HepG2 (cell line): ENCODE results near the gene LLGL2. TPM values are rescaled to one million over a fixed set of nuclear protein-coding genes. Genes with fewer than 3 reads are reported as not detected.
A peak's percentile ranks its signal among the peaks of the same experiment; 100 is the strongest.

Experiments used
- ATAC-seq: fragments of 200-7000 bp; cut with Tn5 transposase; 3 replicates; pipeline ENCODE4 v1.9.1; 2020; ENCODE audit warnings: mild to moderate bottlenecking, moderate library complexity
- BruUV-seq: library from RNA; stranded (reverse); fragments of 400-500 nt; replicated peaks from 2 replicates; lab custom pipeline; 2021; lab: Mats Ljungman, UMichigan
- CTCF ChIA-PET: fragments of 300-600 bp; formaldehyde crosslinking; extraction: SDS; loops from one replicate; lab custom pipeline; 2021; ENCODE audit warnings: low total read pairs, inconsistent platforms, low intra/inter-chr PET ratio; lab: Yijun Ruan, JAX
- POLR2A ChIA-PET: fragments of 350-600 bp; sonication (Branson Sonifier 250); formaldehyde crosslinking; loops from one replicate; lab custom pipeline; 2020; ENCODE audit warnings: antibody characterized with exemption, inconsistent platforms; lab: Yijun Ruan, JAX
- DNase-seq: peaks from one replicate; pipeline ENCODE4 v3.0.0-alpha.2; 2015; ENCODE audit warnings: low spot score
- FAIRE-seq: peaks from 3 replicates; lab custom pipeline; 2011; peaks lifted over from hg19 to GRCh38; lab: Jason Lieb, UNC
- H2AFZ ChIP-seq: one replicate; pipeline ENCODE4 v1.6.1; 2011; ENCODE audit warnings: low read length, inconsistent platforms
- H3K27ac ChIP-seq: fragments of 300-600 bp; 3 replicates; pipeline ENCODE4 v1.8.0; 2011; ENCODE audit warnings: mixed run types, mild to moderate bottlenecking, mixed read lengths, low read length, inconsistent platforms; ENCODE audit not compliant: insufficient read depth; ENCODE audit errors: extremely low read length
- H3K27me3 ChIP-seq, 2 experiments: fragments of 200-600 bp in 1 of 2; 2 replicates in 1 of 2; 3 replicates in 1 of 2; pipeline versions ENCODE4 v1.6.0 to v1.8.0; 2011; ENCODE audit warnings: low read length in 2 of 2, mild to moderate bottlenecking in 2 of 2, moderate library complexity in 2 of 2, inconsistent platforms in 1 of 2; ENCODE audit not compliant: insufficient read depth in 2 of 2, control insufficient read depth in 1 of 2
- H3K36me3 ChIP-seq, 2 experiments: fragments of 200-600 bp in 1 of 2; replicated peaks in 1 of 2; 2 replicates in 1 of 2; 3 replicates in 1 of 2; pipeline versions ENCODE4 v1.5.1 to v1.8.0; 2011; ENCODE audit warnings: low read length in 2 of 2, inconsistent platforms in 1 of 2; ENCODE audit not compliant: insufficient read depth in 2 of 2, control insufficient read depth in 1 of 2
- H3K4me1 ChIP-seq: 2 replicates; pipeline ENCODE4 v1.5.1; 2012; ENCODE audit warnings: low read length, inconsistent platforms; ENCODE audit not compliant: insufficient read depth
- H3K4me2 ChIP-seq: 2 replicates; pipeline ENCODE4 v1.6.0; 2011; ENCODE audit warnings: low read depth, low read length, inconsistent platforms
- H3K4me3 ChIP-seq, 3 experiments: fragments of 200-600 bp in 1 of 3; sonication (generic), shearing (Covaris generic) in 1 of 3; replicated peaks in 1 of 3; 2 replicates each; pipeline ENCODE4 v1.5.1; 2011 to 2016; ENCODE audit warnings: low read length in 3 of 3, inconsistent platforms in 2 of 3, low read depth in 2 of 3, mild to moderate bottlenecking in 2 of 3, control low read depth in 1 of 3, mixed read lengths in 1 of 3; ENCODE audit not compliant: insufficient read depth in 1 of 3
- H3K79me2 ChIP-seq: one replicate; pipeline ENCODE4 v1.6.1; 2011; ENCODE audit warnings: low read length, inconsistent platforms; ENCODE audit not compliant: insufficient read depth
- H3K9ac ChIP-seq: 2 replicates; pipeline ENCODE4 v1.6.0; 2011; ENCODE audit warnings: mild to moderate bottlenecking, low read depth, low read length, inconsistent platforms; ENCODE audit not compliant: insufficient read depth
- H3K9me3 ChIP-seq: 2 replicates; pipeline ENCODE4 v1.5.1; 2012; ENCODE audit warnings: mild to moderate bottlenecking, low read length
- H4K20me1 ChIP-seq: 2 replicates; pipeline ENCODE4 v1.6.0; 2011; ENCODE audit warnings: inconsistent platforms, mild to moderate bottlenecking, low read length, moderate library complexity; ENCODE audit not compliant: insufficient read depth
- AGO2 ChIP-seq: fragments of 200-400 bp; formaldehyde crosslinking; optimal IDR thresholded peaks from 2 replicates; pipeline ENCODE3; 2017; ENCODE audit warnings: mild to moderate bottlenecking, low read depth, low read length, moderate library complexity
- POLR2G ChIP-seq: fragments of 200-400 bp; formaldehyde crosslinking; IDR thresholded peaks from 2 replicates; pipeline ENCODE4 v1.6.1; 2018; ENCODE audit warnings: mild to moderate bottlenecking, low read depth, low read length, moderate library complexity
- TGIF2 ChIP-seq: IDR thresholded peaks from 2 replicates; pipeline ENCODE4 v1.6.1; 2016; ENCODE audit warnings: control low read depth, missing compliant biosample characterization
- ZFP37 ChIP-seq: sonication (generic); formaldehyde crosslinking; IDR thresholded peaks from 2 replicates; pipeline ENCODE4 v1.4.0; 2020; ENCODE audit warnings: missing genetic modification reagents, borderline replicate concordance
- ZNF556 ChIP-seq: sonication (generic); formaldehyde crosslinking; IDR thresholded peaks from 2 replicates; pipeline ENCODE4 v1.4.0; 2020; ENCODE audit warnings: mild to moderate bottlenecking, missing genetic modification reagents, borderline replicate concordance
- ZNF776 ChIP-seq: sonication (generic); formaldehyde crosslinking; IDR thresholded peaks from 2 replicates; pipeline ENCODE4 v1.4.0; 2020; ENCODE audit warnings: mild to moderate bottlenecking, missing genetic modification reagents
- WGBS: methylation state at CpG from one replicate; pipeline ENCODE4 v1.1.6; 2017; ENCODE audit warnings: low lambda C conversion rate; 5-methylcytosine and 5-hydroxymethylcytosine counted together
- in situ Hi-C: cut with HindIII; loops from 2 replicates; pipeline ENCODE4 v1.10.0; 2017; ENCODE audit warnings: low pct_unique_long_range_greater_than_20kb; ENCODE audit not compliant: extremely low pct_ligation_motif_present
- intact Hi-C: fragments of 100-400 bp; cut with micrococcal nuclease; formaldehyde crosslinking; loops from one replicate; pipeline ENCODE4 v1.10.0; 2022; ENCODE audit not compliant: unreplicated experiment
- polyA plus RNA-seq, 8 experiments: library from polyadenylated mRNA; depleted of rRNA in 3 of 8; stranded (reverse) in 7 of 8; unstranded in 1 of 8; fragments of >200 nt; fragmentation: Illumina TruSeq in 4 of 8; extraction: Trizol in 4 of 8; gene quantifications; 2 replicates each; pipeline versions ENCODE4 v1.2.1 to v1.2.3, GENCODE V29; 2011 to 2016; ENCODE audit warnings: low read depth in 4 of 8, missing spikeins in 1 of 8, mixed read lengths in 1 of 8; ENCODE audit not compliant: insufficient read depth in 1 of 8
- total RNA-seq, 5 experiments: library from RNA; depleted of rRNA; stranded (reverse); fragments of >200 nt; fragmentation: Illumina TruSeq; extraction: Trizol; gene quantifications; 2 replicates each; pipeline ENCODE4 v1.2.3, GENCODE V29; 2016; ENCODE audit warnings: low read depth in 1 of 5
- TF ChIP-seq, protein P1 (sequence below): sonication (generic); formaldehyde crosslinking; IDR thresholded peaks from 2 replicates; pipeline ENCODE4 v1.4.0; 2020; ENCODE audit warnings: missing genetic modification reagents

The LLGL2 gene
- total and polyA plus RNA-seq, 2 of the 13 experiments (the other 11 are each of a cell fraction or from before 2014, with no cell fraction given), result 83.0 to 86.7 TPM

DNA sequence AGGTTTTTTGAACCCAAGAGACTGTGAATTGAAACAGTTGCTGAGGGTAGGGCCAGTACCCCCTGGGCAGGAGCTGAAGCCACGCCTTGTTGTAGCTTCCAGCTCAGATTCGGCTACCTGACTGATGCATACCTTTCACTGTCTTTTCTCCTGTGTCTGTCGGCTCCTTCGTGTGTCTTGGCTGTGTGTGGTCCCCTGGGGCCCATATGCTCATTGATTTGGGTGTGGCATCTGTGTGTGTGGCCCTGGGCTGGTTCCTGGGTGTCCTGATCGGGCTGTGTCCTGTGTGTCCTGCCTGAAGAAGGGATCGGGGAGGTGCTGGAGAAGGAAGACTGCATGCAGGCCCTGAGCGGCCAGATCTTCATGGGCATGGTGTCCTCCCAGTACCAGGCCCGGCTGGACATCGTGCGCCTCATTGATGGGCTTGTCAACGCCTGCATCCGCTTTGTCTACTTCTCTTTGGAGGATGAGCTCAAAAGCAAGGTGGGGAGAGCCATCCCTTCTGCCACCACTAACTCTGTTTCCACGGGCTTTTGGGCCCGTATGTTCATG, 31.1 kb upstream of the LLGL2 start (continued):
- no peak for TF ChIP-seq ZFP37 (CRISPR knock-in tag)
- no peak for TF ChIP-seq TGIF2 (CRISPR knock-in tag)
- TF ChIP-seq POLR2G, result no peak

DNA sequence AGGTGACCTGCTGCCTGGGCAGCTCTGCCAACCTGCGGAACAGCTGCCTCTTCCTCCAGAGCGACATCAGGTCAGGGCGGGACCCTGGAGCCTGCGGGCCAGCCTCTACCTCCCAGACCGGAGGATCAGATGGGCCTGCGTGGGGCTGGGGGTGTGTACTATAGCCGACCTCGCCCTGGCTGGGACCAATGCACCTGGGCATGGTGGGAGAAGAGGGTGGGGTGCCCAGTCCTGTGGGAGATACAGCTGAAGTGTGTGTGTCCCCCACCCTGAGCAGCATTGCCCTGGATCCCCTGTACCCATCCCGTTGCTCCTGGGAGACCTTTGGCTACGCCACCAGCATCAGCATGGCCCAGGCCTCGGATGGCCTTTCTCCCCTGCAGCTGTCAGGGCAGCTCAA, 29.5 kb upstream of the LLGL2 start:
- Histone ChIP-seq H3K4me3 (no peak overlapping the region), H3K27me3 (no peaks in the 10 kb centered on the region), H4K20me1 (no peaks in the 10 kb centered on the region), H3K36me3 (peaks cover 59 to 81% of the 10 kb centered on the region in 2 experiments), H3K79me2 (no peaks in the 10 kb centered on the region), H3K9ac (no peak overlapping the region), H3K4me2 (no peak overlapping the region), H3K4me1 (no peaks in the 10 kb centered on the region), H3K27ac (no peak overlapping the region), H3K9me3 (no peaks in the 10 kb centered on the region), H2AFZ (no peak overlapping the region)
- DNase-seq (no peak), ATAC-seq (no peak), FAIRE-seq (no peak)
- ChIA-PET POLR2A (no interaction called here), CTCF (no interaction called here)
- BruUV-seq, result no TSS peak
- intact Hi-C loops, result no loop called here
- 92% methylated on average over 9 of the region's 11 CpGs for WGBS
- TF ChIP-seq, protein P1, sequence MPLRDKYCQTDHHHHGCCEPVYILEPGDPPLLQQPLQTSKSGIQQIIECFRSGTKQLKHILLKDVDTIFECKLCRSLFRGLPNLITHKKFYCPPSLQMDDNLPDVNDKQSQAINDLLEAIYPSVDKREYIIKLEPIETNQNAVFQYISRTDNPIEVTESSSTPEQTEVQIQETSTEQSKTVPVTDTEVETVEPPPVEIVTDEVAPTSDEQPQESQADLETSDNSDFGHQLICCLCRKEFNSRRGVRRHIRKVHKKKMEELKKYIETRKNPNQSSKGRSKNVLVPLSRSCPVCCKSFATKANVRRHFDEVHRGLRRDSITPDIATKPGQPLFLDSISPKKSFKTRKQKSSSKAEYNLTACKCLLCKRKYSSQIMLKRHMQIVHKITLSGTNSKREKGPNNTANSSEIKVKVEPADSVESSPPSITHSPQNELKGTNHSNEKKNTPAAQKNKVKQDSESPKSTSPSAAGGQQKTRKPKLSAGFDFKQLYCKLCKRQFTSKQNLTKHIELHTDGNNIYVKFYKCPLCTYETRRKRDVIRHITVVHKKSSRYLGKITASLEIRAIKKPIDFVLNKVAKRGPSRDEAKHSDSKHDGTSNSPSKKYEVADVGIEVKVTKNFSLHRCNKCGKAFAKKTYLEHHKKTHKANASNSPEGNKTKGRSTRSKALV (CRISPR knock-in tag), result no peak
- peak; percentile 38 for TF ChIP-seq AGO2
- TF ChIP-seq ZNF776 (CRISPR knock-in tag), result peak; percentile 35; the same call in 1 of the 2 replicates
- no peak for TF ChIP-seq ZNF556 (CRISPR knock-in tag)
- in situ Hi-C loops, result no loop called here
